Muscle layer of colon (tissue), 2 donors: Measurements from ENCODE around the gene ATF7.

Source experiments
- H3K27ac ChIP-seq: one replicate; pipeline ENCODE4 v1.7.0; 2013; ENCODE audit warnings: low read depth, mild to moderate bottlenecking, low read length, moderate library complexity
- H3K27me3 ChIP-seq, 2 donors: one replicate each; pipeline ENCODE4 v1.7.0; 2013; ENCODE audit warnings: low read length in 2 of 2, mild to moderate bottlenecking in 2 of 2; ENCODE audit not compliant: insufficient read depth in 2 of 2, control insufficient read depth in 1 of 2
- H3K36me3 ChIP-seq: one replicate; pipeline ENCODE4 v1.7.0; 2013; ENCODE audit warnings: mild to moderate bottlenecking, low read length; ENCODE audit not compliant: insufficient read depth
- H3K4me1 ChIP-seq: one replicate; pipeline ENCODE4 v1.7.0; 2013; ENCODE audit warnings: mild to moderate bottlenecking, low read length; ENCODE audit not compliant: insufficient read depth
- H3K4me3 ChIP-seq, 2 donors: one replicate each; pipeline ENCODE4 v1.7.0; 2013; ENCODE audit warnings: low read length in 2 of 2, low read depth in 1 of 2, mild to moderate bottlenecking in 1 of 2, moderate library complexity in 1 of 2
- H3K9ac ChIP-seq: one replicate; pipeline ENCODE4 v1.7.0; 2013; ENCODE audit warnings: low read length
- H3K9me3 ChIP-seq: one replicate; pipeline ENCODE4 v1.7.0; 2013; ENCODE audit warnings: mild to moderate bottlenecking, low read length
- donor health status: abdominal sarcoma.
- donor health status: Adenocarcinoma of cecum.

ATF7 gene

GRCh38 chr12:53496752-53497032, 129.5 kb downstream of the ATF7 start:
- Histone ChIP-seq H3K9ac (no peak overlapping the region), H3K27me3 (no peaks in the 10 kb centered on the region), H3K4me1 (peaks cover 43% of the 10 kb centered on the region), H3K4me3 (no peak overlapping the region), H3K9me3 (no peaks in the 10 kb centered on the region), H3K36me3 (no peaks in the 10 kb centered on the region), H3K27ac (no peak overlapping the region)

- no peaks in the 10 kb centered on the region for H3K36me3 ChIP-seq
- no peak overlapping the region for H3K27ac ChIP-seq
- no peak overlapping the region for H3K4me3 ChIP-seq
- no peaks in the 10 kb centered on the region for H3K9me3 ChIP-seq
- H3K9ac ChIP-seq = no peak overlapping the region
- H3K27me3 ChIP-seq = no peaks in the 10 kb centered on the region
- H3K4me1 ChIP-seq = peaks cover 40% of the 10 kb centered on the region
Observed at GRCh38 chr12:53495903-53496751, 130.1 kb downstream of the ATF7 start.

- H3K4me1 ChIP-seq = peaks cover 29% of the 10 kb centered on the region
- H3K9ac ChIP-seq = peak overlapping the region; percentile 36
- H3K4me3 ChIP-seq = peak overlapping the region; percentile 41 to 80
- H3K9me3 ChIP-seq = no peaks in the 10 kb centered on the region
- peak overlapping the region; percentile 81 for H3K27ac ChIP-seq
- H3K27me3 ChIP-seq = no peaks in the 10 kb centered on the region
- no peaks in the 10 kb centered on the region for H3K36me3 ChIP-seq
Observed at GRCh38 chr12:53493610-53494391, 132.4 kb downstream of the ATF7 start.

GRCh38 chr12:53492830-53493609, 133.2 kb downstream of the ATF7 start:
- peak overlapping the region; percentile 36 for H3K9ac ChIP-seq
- no peaks in the 10 kb centered on the region for H3K36me3 ChIP-seq
- H3K4me3 ChIP-seq = peak overlapping the region; percentile 41 to 80
- no peaks in the 10 kb centered on the region for H3K27me3 ChIP-seq
- peaks cover 24% of the 10 kb centered on the region for H3K4me1 ChIP-seq
- no peaks in the 10 kb centered on the region for H3K9me3 ChIP-seq
- H3K27ac ChIP-seq = peak overlapping the region; percentile 81

GRCh38 chr12:53492188-53492587, 134.0 kb downstream of the ATF7 start:
- no peaks in the 10 kb centered on the region for H3K36me3 ChIP-seq
- peak overlapping the region; percentile 42 for H3K9ac ChIP-seq
- peak overlapping the region; percentile 41 to 80 for H3K4me3 ChIP-seq
- H3K4me1 ChIP-seq = peaks cover 24% of the 10 kb centered on the region
- H3K9me3 ChIP-seq = no peaks in the 10 kb centered on the region
- no peaks in the 10 kb centered on the region for H3K27me3 ChIP-seq
- H3K27ac ChIP-seq = peak overlapping the region; percentile 81

- Histone ChIP-seq H3K9me3 (no peaks in the 10 kb centered on the region), H3K27me3 (no peaks in the 10 kb centered on the region), H3K9ac (no peak overlapping the region), H3K4me1 (peaks cover 18% of the 10 kb centered on the region), H3K4me3 (no peak overlapping the region), H3K27ac (no peak overlapping the region), H3K36me3 (peaks cover 23% of the 10 kb centered on the region)
Observed at GRCh38 chr12:53489242-53489864, 136.8 kb downstream of the ATF7 start.

GRCh38 chr12:53486736-53487487, 139.3 kb downstream of the ATF7 start:
- Histone ChIP-seq H3K27ac (no peak overlapping the region), H3K36me3 (peaks cover 45% of the 10 kb centered on the region), H3K9me3 (no peaks in the 10 kb centered on the region), H3K9ac (no peak overlapping the region), H3K27me3 (no peaks in the 10 kb centered on the region), H3K4me3 (no peak overlapping the region), H3K4me1 (peaks cover under 1% of the 10 kb centered on the region)

- Histone ChIP-seq H3K9me3 (no peaks in the 10 kb centered on the region), H3K4me1 (no peaks in the 10 kb centered on the region), H3K9ac (no peak overlapping the region), H3K36me3 (peaks cover 50% of the 10 kb centered on the region), H3K4me3 (no peak overlapping the region), H3K27ac (no peak overlapping the region), H3K27me3 (no peaks in the 10 kb centered on the region)
Observed at GRCh38 chr12:53485955-53486735, 140.0 kb downstream of the ATF7 start.

GRCh38 chr12:53484686-53485575, 141.3 kb downstream of the ATF7 start:
- H3K4me1 ChIP-seq = no peaks in the 10 kb centered on the region
- no peak overlapping the region for H3K27ac ChIP-seq
- H3K27me3 ChIP-seq = no peaks in the 10 kb centered on the region
- no peak overlapping the region for H3K4me3 ChIP-seq
- no peak overlapping the region for H3K9ac ChIP-seq
- peaks cover 58% of the 10 kb centered on the region for H3K36me3 ChIP-seq
- H3K9me3 ChIP-seq = no peaks in the 10 kb centered on the region
